NT2/D1 (cell line): ENCODE data around the gene BAG3.

Experiments used
- SUZ12 ChIP-seq: IDR thresholded peaks from 2 replicates; pipeline ENCODE4 v1.6.1; 2011; ENCODE audit not compliant: insufficient read length, insufficient read depth; ENCODE audit errors: extremely low read depth
- YY1 ChIP-seq: IDR thresholded peaks from 2 replicates; pipeline ENCODE4 v1.6.1; 2011; ENCODE audit not compliant: insufficient read length, insufficient read depth
- ZNF274 ChIP-seq: IDR thresholded peaks from 2 replicates; pipeline ENCODE4 v1.6.1; 2011; ENCODE audit warnings: mild to moderate bottlenecking, low read depth, low read length

GRCh38 chr10:119701861-119702260 lies 50.7 kb downstream of the BAG3 start:
- TF ChIP-seq SUZ12 (no peak), YY1 (no peak), ZNF274 (no peak)
